SU-DHL-6 (cell line): Measurements from ENCODE around the gene POLR2A.

ENCODE experiments used
- H2AFZ ChIP-seq: fragments of 200-600 bp; sonication (generic); 2 replicates; pipeline ENCODE4 v1.6.1; 2014; ENCODE audit warnings: low read depth, mild to moderate bottlenecking, moderate library complexity, mixed read lengths, antibody characterized with exemption, low read length; ENCODE audit not compliant: severe bottlenecking
- H3F3A ChIP-seq: fragments of 200-600 bp; shearing (Covaris generic); 2 replicates; pipeline ENCODE4 v1.6.0; 2016; ENCODE audit warnings: antibody characterized with exemption, mild to moderate bottlenecking; ENCODE audit not compliant: insufficient read depth
- H3K27ac ChIP-seq: fragments of 200-600 bp; sonication (generic); 2 replicates; pipeline ENCODE4 v1.5.1; 2016; ENCODE audit warnings: low read depth, mild to moderate bottlenecking, low read length, moderate library complexity, mixed read lengths
- H3K27me3 ChIP-seq: fragments of 200-600 bp; sonication (generic), shearing (Covaris generic); 2 replicates; pipeline ENCODE4 v1.6.0; 2014; ENCODE audit warnings: mild to moderate bottlenecking, low read length
- H3K36me3 ChIP-seq: fragments of 200-600 bp; sonication (generic); 2 replicates; pipeline ENCODE4 v1.6.1; 2014; ENCODE audit warnings: mild to moderate bottlenecking, low read length, mixed read lengths
- H3K4me2 ChIP-seq: fragments of 300-600, 200-600 bp; shearing (Covaris generic), sonication (generic); 2 replicates; pipeline ENCODE4 v1.6.0; 2014; ENCODE audit warnings: low read length, low read depth, mild to moderate bottlenecking; ENCODE audit not compliant: poor library complexity, severe bottlenecking
- H3K4me3 ChIP-seq: fragments of 200-600 bp; sonication (generic); 2 replicates; pipeline ENCODE4 v1.5.1; 2014; ENCODE audit warnings: antibody characterized with exemption, low read length, mild to moderate bottlenecking, mixed read lengths; ENCODE audit not compliant: insufficient read depth, poor library complexity, severe bottlenecking
- H3K79me2 ChIP-seq: fragments of 200-600 bp; sonication (generic); 2 replicates; pipeline ENCODE4 v1.6.1; 2014; ENCODE audit warnings: mild to moderate bottlenecking, low read length, moderate library complexity; ENCODE audit not compliant: insufficient read depth
- H3K9ac ChIP-seq: fragments of 200-600 bp; sonication (generic); 2 replicates; pipeline ENCODE4 v1.7.0; 2014; ENCODE audit warnings: mild to moderate bottlenecking, low read length
- H3K9me2 ChIP-seq: fragments of 200-600 bp; sonication (generic); replicated peaks from 2 replicates; pipeline ENCODE4 v1.6.1; 2014; ENCODE audit warnings: low read length; ENCODE audit not compliant: insufficient read depth
- H3K9me3 ChIP-seq: fragments of 200-600 bp; sonication (generic); 2 replicates; pipeline ENCODE4 v1.6.1; 2014; ENCODE audit warnings: low read length, mixed read lengths; ENCODE audit not compliant: insufficient read depth
- H4K20me1 ChIP-seq: fragments of 200-600 bp; sonication (generic); 2 replicates; pipeline ENCODE4 v1.6.1; 2014; ENCODE audit warnings: low read depth, mild to moderate bottlenecking, antibody characterized with exemption, low read length, moderate library complexity, mixed read lengths
- CTCF ChIP-seq: fragments of 200-600 bp; sonication (generic); IDR thresholded peaks from one replicate; pipeline ENCODE4 v1.5.1; 2017; ENCODE audit warnings: antibody characterized with exemption, mild to moderate bottlenecking, low read length, moderate library complexity; ENCODE audit not compliant: insufficient read depth, poor library complexity, severe bottlenecking
- EZH2phosphoT487 ChIP-seq: fragments of 200-600 bp; sonication (generic), shearing (Covaris generic); conservative IDR thresholded peaks from 2 replicates; pipeline ENCODE4 v1.6.1; 2018; ENCODE audit warnings: mild to moderate bottlenecking, antibody characterized with exemption, low read length, moderate library complexity, mixed read lengths

Gene POLR2A

GRCh38 chr17:7502171-7502847 lies 18.1 kb downstream of the POLR2A start:
- no peak overlapping the region for H2AFZ ChIP-seq
- H4K20me1 ChIP-seq, result no peaks in the 10 kb centered on the region
- H3F3A ChIP-seq, result 0 out of 2 replicates have a peak, but pooled peaks cover 5% of the 10 kb centered on the region
- H3K79me2 ChIP-seq, result no peaks in the 10 kb centered on the region
- H3K4me3 ChIP-seq, result no peak overlapping the region
- no peak overlapping the region for H3K9ac ChIP-seq
- no peak for TF ChIP-seq CTCF
- no peak for TF ChIP-seq EZH2phosphoT487
- no peaks in the 10 kb centered on the region for H3K9me2 ChIP-seq
- H3K4me2 ChIP-seq, result no peak overlapping the region
- no peak overlapping the region for H3K27ac ChIP-seq
- no peaks in the 10 kb centered on the region for H3K9me3 ChIP-seq
- H3K27me3 ChIP-seq, result no peaks in the 10 kb centered on the region
- peaks cover 16% of the 10 kb centered on the region for H3K36me3 ChIP-seq

- no peak overlapping the region for H3K27ac ChIP-seq
- H3K27me3 ChIP-seq, result no peaks in the 10 kb centered on the region
- TF ChIP-seq CTCF (no peak), EZH2phosphoT487 (no peak)
- H3K9me2 ChIP-seq, result no peaks in the 10 kb centered on the region
- 0 out of 2 replicates have a peak, but pooled peaks cover 5% of the 10 kb centered on the region for H3F3A ChIP-seq
- no peak overlapping the region for H3K4me3 ChIP-seq
- H3K4me2 ChIP-seq, result no peak overlapping the region
- peaks cover 16% of the 10 kb centered on the region for H3K36me3 ChIP-seq
- H4K20me1 ChIP-seq, result no peaks in the 10 kb centered on the region
- H3K79me2 ChIP-seq, result no peaks in the 10 kb centered on the region
- no peak overlapping the region for H2AFZ ChIP-seq
- no peak overlapping the region for H3K9ac ChIP-seq
- no peaks in the 10 kb centered on the region for H3K9me3 ChIP-seq
Observed at GRCh38 chr17:7502987-7503386, 18.8 kb downstream of the POLR2A start.

GRCh38 chr17:7503521-7503920 lies 19.4 kb downstream of the POLR2A start:
- H3K79me2 ChIP-seq, result no peaks in the 10 kb centered on the region
- no peaks in the 10 kb centered on the region for H3K27me3 ChIP-seq
- H3K9ac ChIP-seq, result no peak overlapping the region
- 0 out of 2 replicates have a peak, but pooled peaks cover 5% of the 10 kb centered on the region for H3F3A ChIP-seq
- no peak overlapping the region for H2AFZ ChIP-seq
- no peaks in the 10 kb centered on the region for H3K9me3 ChIP-seq
- TF ChIP-seq EZH2phosphoT487 (no peak), CTCF (no peak)
- H3K4me2 ChIP-seq, result no peak overlapping the region
- H3K9me2 ChIP-seq, result no peaks in the 10 kb centered on the region
- H3K4me3 ChIP-seq, result no peak overlapping the region
- no peak overlapping the region for H3K27ac ChIP-seq
- no peaks in the 10 kb centered on the region for H4K20me1 ChIP-seq
- peaks cover 16% of the 10 kb centered on the region for H3K36me3 ChIP-seq
